GM12873 (cell line): ENCODE results near the gene DIAPH2.

ENCODE experiments used
- TF ChIP-seq, protein P1 (sequence below): IDR thresholded peaks from 2 replicates; pipeline ENCODE4 v1.5.1; 2012; ENCODE audit warnings: low read depth, mild to moderate bottlenecking, moderate library complexity, low read length, control low read depth; ENCODE audit not compliant: insufficient read depth; ENCODE audit errors: missing control alignments

Gene DIAPH2

DNA sequence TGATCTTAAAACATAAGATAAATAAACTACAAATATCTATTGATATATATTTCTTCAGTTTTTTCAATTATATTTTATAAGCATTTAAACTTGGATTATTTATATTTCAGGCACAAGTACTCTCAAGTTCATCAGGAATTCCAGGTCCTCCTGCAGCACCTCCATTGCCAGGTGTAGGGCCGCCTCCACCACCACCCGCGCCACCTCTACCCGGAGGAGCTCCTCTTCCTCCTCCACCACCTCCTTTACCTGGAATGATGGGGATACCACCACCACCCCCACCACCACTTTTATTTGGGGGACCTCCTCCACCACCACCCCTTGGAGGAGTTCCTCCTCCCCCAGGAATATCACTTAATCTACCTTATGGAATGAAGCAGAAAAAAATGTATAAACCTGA is 273.1 kb downstream of the DIAPH2 start:
- TF ChIP-seq, protein P1, sequence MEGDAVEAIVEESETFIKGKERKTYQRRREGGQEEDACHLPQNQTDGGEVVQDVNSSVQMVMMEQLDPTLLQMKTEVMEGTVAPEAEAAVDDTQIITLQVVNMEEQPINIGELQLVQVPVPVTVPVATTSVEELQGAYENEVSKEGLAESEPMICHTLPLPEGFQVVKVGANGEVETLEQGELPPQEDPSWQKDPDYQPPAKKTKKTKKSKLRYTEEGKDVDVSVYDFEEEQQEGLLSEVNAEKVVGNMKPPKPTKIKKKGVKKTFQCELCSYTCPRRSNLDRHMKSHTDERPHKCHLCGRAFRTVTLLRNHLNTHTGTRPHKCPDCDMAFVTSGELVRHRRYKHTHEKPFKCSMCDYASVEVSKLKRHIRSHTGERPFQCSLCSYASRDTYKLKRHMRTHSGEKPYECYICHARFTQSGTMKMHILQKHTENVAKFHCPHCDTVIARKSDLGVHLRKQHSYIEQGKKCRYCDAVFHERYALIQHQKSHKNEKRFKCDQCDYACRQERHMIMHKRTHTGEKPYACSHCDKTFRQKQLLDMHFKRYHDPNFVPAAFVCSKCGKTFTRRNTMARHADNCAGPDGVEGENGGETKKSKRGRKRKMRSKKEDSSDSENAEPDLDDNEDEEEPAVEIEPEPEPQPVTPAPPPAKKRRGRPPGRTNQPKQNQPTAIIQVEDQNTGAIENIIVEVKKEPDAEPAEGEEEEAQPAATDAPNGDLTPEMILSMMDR = no peak

DNA sequence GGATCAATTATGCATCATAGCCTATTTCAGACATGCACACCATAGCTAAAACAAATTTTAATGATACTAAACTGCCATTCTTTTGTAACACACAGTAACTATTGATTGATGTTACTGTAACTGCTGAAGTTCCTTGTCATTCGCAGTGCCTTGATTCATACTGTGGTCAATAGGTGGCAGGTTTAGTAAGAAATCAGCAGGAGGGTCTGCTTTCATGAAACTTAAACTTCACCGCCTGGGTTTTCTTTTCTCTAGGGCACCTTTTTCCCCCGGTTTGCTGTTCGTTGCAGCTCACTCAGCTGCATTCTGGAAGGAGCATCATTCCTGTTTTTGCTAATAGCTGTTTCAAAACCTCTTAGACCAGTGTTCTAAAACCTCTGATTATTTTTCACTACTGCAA is 287.2 kb downstream of the DIAPH2 start:
- TF ChIP-seq, protein P1 = no peak

DNA sequence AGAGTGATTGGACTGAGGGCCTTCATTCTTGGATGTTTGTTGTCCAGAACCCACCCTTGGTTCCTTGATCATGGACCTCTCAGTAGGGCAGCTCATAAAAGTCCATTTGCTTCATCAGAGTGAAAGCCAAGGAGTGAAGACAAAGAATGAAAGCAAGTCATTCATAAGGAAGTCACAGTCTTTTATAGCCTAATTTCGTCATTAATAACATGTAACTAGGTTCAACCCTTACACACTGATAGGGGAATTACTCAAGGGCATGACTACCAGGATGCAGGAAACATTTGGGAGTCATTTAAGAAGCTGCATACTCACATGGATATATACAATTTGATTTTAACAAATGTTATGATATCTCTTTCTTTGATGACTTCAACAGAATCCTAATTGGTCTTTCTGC is 294.3 kb downstream of the DIAPH2 start:
- TF ChIP-seq, protein P1 = no peak

DNA sequence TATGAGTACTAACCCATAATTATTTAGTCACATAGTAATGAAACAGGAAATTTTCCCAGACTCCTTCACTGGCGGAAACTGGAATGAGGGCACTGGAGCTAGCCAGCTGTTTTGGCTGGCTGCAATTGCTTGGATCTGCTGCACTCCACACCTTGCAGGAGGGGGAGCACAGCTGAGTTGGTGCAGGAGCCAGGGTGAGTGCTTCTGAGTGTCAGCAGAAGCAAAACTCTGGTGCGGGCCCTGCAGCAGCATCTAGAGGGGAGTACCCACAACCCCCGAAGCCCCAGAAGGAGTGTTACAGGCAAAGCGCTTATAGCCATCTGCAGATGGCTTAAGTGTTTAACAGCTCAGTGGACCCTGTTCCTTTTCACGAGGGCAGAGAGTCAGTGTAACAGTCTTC is 295.1 kb downstream of the DIAPH2 start:
- TF ChIP-seq, protein P1 = no peak

DNA sequence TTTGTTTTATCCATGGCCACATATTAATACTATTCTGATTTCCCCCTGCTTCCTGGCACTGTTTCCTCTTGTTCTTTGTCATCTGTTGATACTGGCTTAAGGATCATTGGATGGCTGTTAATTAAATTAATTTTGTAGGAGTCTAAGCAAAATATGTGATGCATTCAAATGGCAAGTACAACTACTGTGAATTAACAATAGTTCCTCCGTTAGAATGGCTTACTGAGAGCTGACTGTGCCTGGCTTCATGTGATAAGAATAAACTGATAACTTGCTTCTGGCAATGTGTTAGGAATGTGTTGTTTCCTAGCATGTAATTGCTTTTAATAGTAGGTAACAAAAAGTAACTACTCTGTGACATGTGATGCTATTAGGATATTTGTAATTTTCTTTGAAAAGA is 297.5 kb downstream of the DIAPH2 start:
- TF ChIP-seq, protein P1 = no peak

DNA sequence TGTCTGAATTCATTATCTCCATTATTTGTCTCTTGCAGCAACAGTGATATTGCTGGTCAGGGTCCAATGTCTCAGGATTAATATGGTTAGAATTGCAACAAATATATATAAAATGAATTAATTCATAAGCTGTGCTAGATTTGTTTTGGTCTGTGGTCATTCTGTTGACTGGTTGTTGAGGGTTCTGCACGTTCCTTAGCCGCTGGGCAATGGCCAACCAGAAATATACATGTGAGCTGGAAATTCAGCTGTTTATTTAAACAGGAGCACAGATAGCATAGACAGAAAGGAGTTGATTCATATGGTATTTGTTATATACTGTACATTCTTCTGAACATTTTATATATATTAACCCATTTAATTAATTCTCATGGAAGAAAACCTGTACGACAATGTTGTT is 299.9 kb downstream of the DIAPH2 start:
- TF ChIP-seq, protein P1 = no peak

DNA sequence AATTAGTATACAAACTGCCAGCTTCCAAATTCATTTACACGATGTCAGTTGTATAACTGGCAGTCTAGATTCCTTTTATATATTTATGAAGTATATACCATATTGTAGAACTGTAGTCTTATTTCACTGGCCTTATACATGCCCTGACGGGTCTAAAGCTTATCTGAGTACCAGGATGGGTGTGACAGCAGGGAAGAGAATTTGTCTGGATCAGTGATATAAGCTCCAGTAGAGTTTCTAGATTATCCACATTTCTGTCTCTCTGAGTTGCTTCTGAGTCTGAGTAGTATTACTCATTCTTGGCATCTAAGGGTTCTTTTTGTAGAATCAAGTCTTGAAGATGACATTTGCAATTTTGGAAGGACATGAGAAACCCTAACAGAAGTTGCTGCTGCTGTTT is 300.4 kb downstream of the DIAPH2 start:
- TF ChIP-seq, protein P1 = no peak
